Breast epithelium (tissue), 3 donors: ENCODE measurements around the gene C17orf100.
"Not testable (repeated sequence)": the region's sequence is repeated elsewhere in the genome, so short reads cannot be mapped to it uniquely, and the experiment has no call there.

Experiments used
- CTCF ChIP-seq, 3 donors: fragments of 450-650 bp; IDR thresholded peaks; one replicate each; pipeline ENCODE4 v1.5.1; 2016 to 2017; ENCODE audit warnings: antibody characterized with exemption in 3 of 3, mild to moderate bottlenecking in 3 of 3, moderate library complexity in 3 of 3
- POLR2AphosphoS5 ChIP-seq, 3 donors: sonication (generic); formaldehyde crosslinking; IDR thresholded peaks; one replicate each; pipeline ENCODE4 v1.6.1; 2017; ENCODE audit warnings: antibody characterized with exemption in 3 of 3

GRCh38 chr17:6658411-6658810 is 6.8 kb downstream of the C17orf100 start:
- not testable (repeated sequence) for TF ChIP-seq CTCF, POLR2AphosphoS5 (IDR thresholded peaks at IDR 0.05)
